Measurements from ENCODE around the gene PRDM4.

GRCh38 chr12:107788281-107788680 lies 27.3 kb upstream of the PRDM4 start:
- TF ChIP-seq CTCF (IDR thresholded peaks at IDR 0.05), result no peak
- TF ChIP-seq ZFX (IDR thresholded peaks at IDR 0.05; ENCODE audit: borderline replicate concordance), result no peak

Measured in 22Rv1 (cell line).